Measurements from ENCODE around the gene HNRNPU.

HNRNPU gene

GRCh38 chr1:244800821-244801220 is 63.5 kb downstream of the HNRNPU start:
- DNase-seq, result no peak
